Stimulated activated CD4-positive, alpha-beta T cell treated with anti-CD3 and anti-CD28 coated beads, TNF-alpha, amount 100 ng/mL, for 1 hour (primary cell): Measurements from ENCODE around the gene CARD19.

Experiments
- DNase-seq, 3 donors: peaks; one replicate each; pipeline ENCODE4 v3.0.0-alpha.2; 2020; ENCODE audit warnings: low read depth in 3 of 3, low spot score in 1 of 3

Gene CARD19

GRCh38 chr9:93149361-93149760 is 53.3 kb downstream of the CARD19 start:
- no peak for DNase-seq

GRCh38 chr9:93151097-93151784 is 55.2 kb downstream of the CARD19 start:
- DNase-seq = no peak

- DNase-seq = no peak
Measured at GRCh38 chr9:93154293-93154903, 58.4 kb downstream of the CARD19 start.

- DNase-seq = no peak
Measured at GRCh38 chr9:93155716-93156474, 59.9 kb downstream of the CARD19 start.

GRCh38 chr9:93156475-93157008 is 60.5 kb downstream of the CARD19 start:
- no peak for DNase-seq

- peak; percentile 21 to 63 (median 35) for DNase-seq
Measured at GRCh38 chr9:93159601-93160471, 63.8 kb downstream of the CARD19 start.

GRCh38 chr9:93161786-93162562 is 66.0 kb downstream of the CARD19 start:
- no peak for DNase-seq
